Activated CD8-positive, alpha-beta T cell treated with anti-CD3 and anti-CD28 coated beads for 36 hours (primary cell): Measurements from ENCODE around the gene DCTN2. TPM values are rescaled to one million over a fixed set of nuclear protein-coding genes. Genes with fewer than 3 reads are reported as not detected.
"Not testable (repeated sequence)": the region's sequence is repeated elsewhere in the genome, so short reads cannot be mapped to it uniquely, and the experiment has no call there.

Source experiments
- ATAC-seq: fragments of 200-7000 bp; cut with Tn5 transposase; one replicate; pipeline ENCODE4 v1.10.0; 2021; ENCODE audit warnings: mild to moderate bottlenecking, moderate library complexity
- CTCF ChIA-PET: fragments of 350-600 bp; sonication (Branson Sonifier 250); formaldehyde crosslinking; loops from one replicate; lab custom pipeline; 2021; ENCODE audit warnings: antibody characterized with exemption; lab: Charles Lee
- POLR2A ChIA-PET: fragments of 350-600 bp; sonication (Branson Sonifier 250); formaldehyde crosslinking; loops from one replicate; lab custom pipeline; 2021; ENCODE audit warnings: antibody characterized with exemption; lab: Charles Lee
- DNase-seq: peaks from one replicate; pipeline ENCODE4 v3.0.0-alpha.2; 2020
- H3K27ac Mint-ChIP-seq: one replicate; pipeline ENCODE4 v1.8.0; 2021; ENCODE audit warnings: mild to moderate bottlenecking, mixed read lengths
- H3K27me3 Mint-ChIP-seq: one replicate; pipeline ENCODE4 v1.8.0; 2021; ENCODE audit warnings: mixed read lengths
- H3K36me3 Mint-ChIP-seq: one replicate; pipeline ENCODE4 v1.8.0; 2021; ENCODE audit warnings: low read depth, mixed read lengths
- H3K4me1 Mint-ChIP-seq: one replicate; pipeline ENCODE4 v1.8.0; 2021; ENCODE audit warnings: low read depth, mixed read lengths
- H3K4me3 Mint-ChIP-seq: one replicate; pipeline ENCODE4 v1.8.0; 2021; ENCODE audit warnings: mild to moderate bottlenecking, moderate library complexity, mixed read lengths
- H3K9me3 Mint-ChIP-seq: one replicate; pipeline ENCODE4 v1.8.0; 2021; ENCODE audit warnings: mixed read lengths
- CTCF ChIP-seq: fragments of 200-600 bp; IDR thresholded peaks from one replicate; pipeline ENCODE4 v1.8.0; 2022; ENCODE audit warnings: antibody characterized with exemption, mild to moderate bottlenecking
- intact Hi-C: fragments of 100-400 bp; cut with micrococcal nuclease; formaldehyde crosslinking; loops from one replicate; pipeline ENCODE4 v1.10.0; 2022
- total RNA-seq, 2 experiments: library from RNA; stranded (reverse); gene quantifications; one replicate each; pipeline ENCODE4 v1.2.3, GENCODE V29; 2021

Gene DCTN2
- total RNA-seq, 2 experiments from 2014 or later: 66.2 to 68.6 TPM

GRCh38 chr12:57590864-57591781 lies 44.1 kb upstream of the DCTN2 start, which contains the start of gene PIP4K2C:
TSS of gene PIP4K2C (plus strand) at chr12:57591192. CDS start at chr12:57591290, 98 bp downstream.
- intact Hi-C loops: loop anchor here (1.0 kb wide), 1 partner anchor 35 kb away; no protein-coding TSS in a partner anchor
- H3K27me3 Mint-ChIP-seq: no peaks in the 10 kb centered on the region
- no peaks in the 10 kb centered on the region for H3K9me3 Mint-ChIP-seq
- peak; percentile 97 for ATAC-seq
- POLR2A ChIA-PET: interaction anchor here (0.7 to 4.2 kb wide), 9 partner anchors 9 to 99 kb away, joined by 3 to 21 read pairs (median 7); partner anchors contain the start of gene ARHGEF25
- peak within 1 kb of the TSS; percentile 79 for H3K4me3 Mint-ChIP-seq
- CTCF ChIA-PET: interaction anchor here (0.9 to 4.6 kb wide), 7 partner anchors 8 to 151 kb away, joined by 3 to 53 read pairs (median 6); partner anchors contain the start of gene ARHGEF25
- peak; percentile 85 for DNase-seq
- no peak for TF ChIP-seq CTCF
- H3K27ac Mint-ChIP-seq: peak within 1 kb of the TSS; percentile 77
- H3K4me1 Mint-ChIP-seq: peaks cover 24% of the 10 kb centered on the region
- H3K36me3 Mint-ChIP-seq: peaks cover 6% of the 10 kb centered on the region

DNA sequence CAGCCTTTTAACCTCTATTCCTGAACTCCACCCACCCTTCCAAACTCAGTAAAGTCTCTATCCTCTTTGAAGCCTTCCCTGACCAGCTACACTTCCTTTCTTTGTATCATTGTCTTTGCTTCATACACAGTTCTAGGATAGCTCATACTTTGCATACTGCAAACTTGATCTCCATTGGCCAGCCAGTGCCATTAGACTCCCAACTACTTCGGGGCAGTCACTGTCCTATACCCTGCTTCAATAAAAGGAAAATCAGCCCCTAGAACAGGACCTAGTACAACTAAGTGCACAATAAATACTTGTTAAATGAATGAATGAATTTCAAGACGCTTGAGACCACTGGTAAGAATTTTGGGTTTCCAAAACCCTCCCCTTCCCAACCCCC lies 43.5 kb upstream of the DCTN2 start:
- Mint-ChIP-seq H3K9me3 (no peaks in the 10 kb centered on the region), H3K27ac (peak overlapping the region; percentile 77), H3K27me3 (no peaks in the 10 kb centered on the region), H3K4me1 (peaks cover 24% of the 10 kb centered on the region), H3K4me3 (peak overlapping the region; percentile 79), H3K36me3 (peaks cover 3% of the 10 kb centered on the region)
- POLR2A ChIA-PET: interaction anchor here (1.1 to 4.2 kb wide), 6 partner anchors 9 to 29 kb away, joined by 4 to 21 read pairs (median 12); partner anchors contain the start of gene ARHGEF25
- DNase-seq: no peak
- no peak for TF ChIP-seq CTCF
- CTCF ChIA-PET: interaction anchor here (1.0 to 4.6 kb wide), 4 partner anchors 8 to 151 kb away, joined by 3 to 53 read pairs (median 6); partner anchors contain the start of gene ARHGEF25
- ATAC-seq: peak; percentile 1
- intact Hi-C loops: loop anchor here (1.0 kb wide), 1 partner anchor 36 kb away; no protein-coding TSS in a partner anchor

- H3K27ac Mint-ChIP-seq, H3K4me3 Mint-ChIP-seq, ATAC-seq, POLR2A ChIA-PET, H3K9me3 Mint-ChIP-seq, intact Hi-C loops, H3K36me3 Mint-ChIP-seq, CTCF ChIA-PET, DNase-seq, H3K27me3 Mint-ChIP-seq: not testable (repeated sequence)
- H3K4me1 Mint-ChIP-seq: peaks cover 24% of the 10 kb centered on the region
Observed at GRCh38 chr12:57588951-57589610, 42.1 kb upstream of the DCTN2 start.

DNA sequence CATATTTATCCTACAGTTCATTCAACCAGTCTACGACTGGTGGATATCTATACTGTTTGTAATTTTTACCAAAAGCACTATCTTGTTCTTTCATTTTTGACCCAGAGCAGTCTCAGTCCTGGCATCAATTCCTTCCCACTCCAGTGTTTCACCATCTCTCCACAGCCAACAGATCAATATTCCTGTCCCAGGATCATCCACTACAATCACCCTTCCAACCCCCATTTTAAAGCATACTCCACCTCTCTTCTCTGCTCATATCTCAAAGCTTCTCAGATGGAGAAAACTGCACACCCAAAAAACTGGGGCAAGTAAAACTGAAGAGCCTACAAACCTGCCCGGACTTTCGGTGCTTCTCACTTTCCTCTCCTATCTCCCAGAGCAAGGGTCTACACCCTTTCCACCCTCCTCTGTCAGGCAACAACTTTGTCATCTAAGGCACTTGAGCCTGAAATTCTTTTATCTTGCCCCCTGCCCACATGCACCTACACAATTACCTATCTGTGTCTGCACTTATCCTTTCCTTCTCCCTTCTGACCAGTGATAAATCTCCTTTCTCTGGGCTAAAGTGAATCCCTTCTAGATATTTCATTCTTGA lies 39.9 kb upstream of the DCTN2 start:
- Mint-ChIP-seq H3K27me3 (no peaks in the 10 kb centered on the region), H3K36me3 (no peaks in the 10 kb centered on the region), H3K4me1 (peaks cover 10% of the 10 kb centered on the region), H3K27ac (no peak overlapping the region), H3K9me3 (no peaks in the 10 kb centered on the region), H3K4me3 (no peak overlapping the region)
- ChIA-PET POLR2A (no interaction called here), CTCF (interaction anchor here (1.3 kb wide), 1 partner anchor 34 kb away, joined by 5 read pairs; no protein-coding TSS in a partner anchor)
- no peak for ATAC-seq
- DNase-seq: no peak
- intact Hi-C loops: no loop called here
- no peak for TF ChIP-seq CTCF

GRCh38 chr12:57586128-57586527 lies 39.1 kb upstream of the DCTN2 start:
- no peak for TF ChIP-seq CTCF
- POLR2A ChIA-PET: interaction anchor here (0.9 kb wide), 1 partner anchor 35 kb away, joined by 5 read pairs; no protein-coding TSS in a partner anchor

More at GRCh38 chr12:57586128-57586527, 39.1 kb upstream of the DCTN2 start:
- no peak overlapping the region for H3K4me3 Mint-ChIP-seq
- DNase-seq: no peak
- no peak overlapping the region for H3K27ac Mint-ChIP-seq
- no peak for ATAC-seq
- H3K9me3 Mint-ChIP-seq: no peaks in the 10 kb centered on the region
- no peaks in the 10 kb centered on the region for H3K36me3 Mint-ChIP-seq
- H3K4me1 Mint-ChIP-seq: peaks cover 6% of the 10 kb centered on the region
- no peaks in the 10 kb centered on the region for H3K27me3 Mint-ChIP-seq
- intact Hi-C loops: no loop called here
- CTCF ChIA-PET: interaction anchor here (0.8 to 7.0 kb wide), 7 partner anchors 13 to 127 kb away, joined by 3 to 124 read pairs (median 18); partner anchors contain the start of genes ARHGEF25, B4GALNT1 and OS9
